ENCODE data around the gene VPS54.

GRCh38 chr2:63992061-63992685 lies 27.1 kb downstream of the VPS54 start:
- TF ChIP-seq BHLHE40 (IDR thresholded peaks at IDR 0.05; ENCODE audit: borderline replicate concordance): no peak
- TF ChIP-seq SP1 (IDR thresholded peaks at IDR 0.05): no peak
- no peak for TF ChIP-seq FOXM1 (IDR thresholded peaks at IDR 0.05; ENCODE audit: borderline replicate concordance)
- TF ChIP-seq FOXA1 (IDR thresholded peaks at IDR 0.05): no peak
- no peak for TF ChIP-seq SUZ12 (IDR thresholded peaks at IDR 0.05)
